ENCODE data around the gene LSAMP. TPM values are rescaled to one million over a fixed set of nuclear protein-coding genes. Genes with fewer than 3 reads are reported as not detected.

Gene LSAMP
- total RNA-seq, 1 experiment from 2014 or later, result 0.15 TPM

GRCh38 chr3:116097226-116097625, 348.1 kb downstream of the LSAMP start:
- TF ChIP-seq CTCF (conservative IDR thresholded peaks at IDR 0.05; ENCODE audit: low read depth, low read length) (no peak), EZH2 (IDR thresholded peaks at IDR 0.05; ENCODE audit: low read length, unreplicated experiment) (no peak)
- Histone ChIP-seq H2AFZ (ENCODE audit: low read length) (no peak overlapping the region), H3K9ac (ENCODE audit: low read length) (no peak overlapping the region), H3K36me3 (ENCODE audit: low read depth, low read length) (no peaks in the 10 kb centered on the region), H3K4me2 (ENCODE audit: low read length) (no peak overlapping the region), H3K4me1 (ENCODE audit: insufficient read depth, low read length) (no peaks in the 10 kb centered on the region), H3K27me3 (ENCODE audit: low read length) (no peaks in the 10 kb centered on the region), H4K20me1 (ENCODE audit: low read length) (no peaks in the 10 kb centered on the region), H3F3A (ENCODE audit: low read length, unreplicated experiment) (no peaks in the 10 kb centered on the region), H3K9me3 (ENCODE audit: low read length) (no peaks in the 10 kb centered on the region), H3K79me2 (ENCODE audit: low read length) (no peaks in the 10 kb centered on the region), H3K4me3 (ENCODE audit: low read length) (no peak overlapping the region), H3K27ac (ENCODE audit: low read length) (no peak overlapping the region), H3K9me2 (replicated peaks; ENCODE audit: low read length) (no peaks in the 10 kb centered on the region)
- CTCF ChIA-PET, result no interaction called here
- DNase-seq (no peak), ATAC-seq (no peak)
- no TSS peak for BruUV-seq (replicated peaks)
- intact Hi-C loops (cut with micrococcal nuclease), result no loop called here
- POLR2A ChIA-PET (ENCODE audit: unreplicated experiment), result no interaction called here

- Histone ChIP-seq H3K79me2 (ENCODE audit: low read length) (no peaks in the 10 kb centered on the region), H3K27ac (ENCODE audit: low read length) (no peak overlapping the region), H3K4me2 (ENCODE audit: low read length) (no peak overlapping the region), H3K36me3 (ENCODE audit: low read depth, low read length) (no peaks in the 10 kb centered on the region), H3K9me2 (replicated peaks; ENCODE audit: low read length) (no peaks in the 10 kb centered on the region), H3K9me3 (ENCODE audit: low read length) (no peaks in the 10 kb centered on the region), H3K4me1 (ENCODE audit: insufficient read depth, low read length) (no peaks in the 10 kb centered on the region), H3K27me3 (ENCODE audit: low read length) (no peaks in the 10 kb centered on the region), H3F3A (ENCODE audit: low read length, unreplicated experiment) (no peaks in the 10 kb centered on the region), H3K9ac (ENCODE audit: low read length) (no peak overlapping the region), H3K4me3 (ENCODE audit: low read length) (no peak overlapping the region), H4K20me1 (ENCODE audit: low read length) (no peaks in the 10 kb centered on the region), H2AFZ (ENCODE audit: low read length) (no peak overlapping the region)
- no peak for ATAC-seq
- ChIA-PET POLR2A (ENCODE audit: unreplicated experiment) (no interaction called here), CTCF (no interaction called here)
- intact Hi-C loops (cut with micrococcal nuclease), result no loop called here
- BruUV-seq (replicated peaks), result no TSS peak
- no peak for TF ChIP-seq CTCF (conservative IDR thresholded peaks at IDR 0.05; ENCODE audit: low read depth, low read length)
- TF ChIP-seq EZH2 (IDR thresholded peaks at IDR 0.05; ENCODE audit: low read length, unreplicated experiment), result no peak
- TF ChIP-seq EZH2phosphoT487 (IDR thresholded peaks at IDR 0.05; ENCODE audit: borderline replicate concordance, low read length), result no peak
- DNase-seq, result no peak
These were observed 348.7 kb downstream of the LSAMP start for GRCh38 chr3:116096631-116097030.

GRCh38 chr3:116093374-116093773, 351.9 kb downstream of the LSAMP start:
- Histone ChIP-seq H3K9me2 (replicated peaks; ENCODE audit: low read length) (no peaks in the 10 kb centered on the region), H3K9me3 (ENCODE audit: low read length) (no peaks in the 10 kb centered on the region), H4K20me1 (ENCODE audit: low read length) (no peaks in the 10 kb centered on the region), H3K9ac (ENCODE audit: low read length) (no peak overlapping the region), H2AFZ (ENCODE audit: low read length) (no peak overlapping the region), H3K36me3 (ENCODE audit: low read depth, low read length) (no peaks in the 10 kb centered on the region), H3K27ac (ENCODE audit: low read length) (no peak overlapping the region), H3K4me2 (ENCODE audit: low read length) (no peak overlapping the region), H3K79me2 (ENCODE audit: low read length) (no peaks in the 10 kb centered on the region), H3K4me3 (ENCODE audit: low read length) (no peak overlapping the region), H3K27me3 (ENCODE audit: low read length) (no peaks in the 10 kb centered on the region), H3K4me1 (ENCODE audit: insufficient read depth, low read length) (no peaks in the 10 kb centered on the region), H3F3A (ENCODE audit: low read length, unreplicated experiment) (no peaks in the 10 kb centered on the region)
- BruUV-seq (replicated peaks), result no TSS peak
- TF ChIP-seq EZH2 (IDR thresholded peaks at IDR 0.05; ENCODE audit: low read length, unreplicated experiment) (no peak), CTCF (conservative IDR thresholded peaks at IDR 0.05; ENCODE audit: low read depth, low read length) (no peak), EZH2phosphoT487 (IDR thresholded peaks at IDR 0.05; ENCODE audit: borderline replicate concordance, low read length) (no peak)
- intact Hi-C loops (cut with micrococcal nuclease), result no loop called here
- ChIA-PET POLR2A (ENCODE audit: unreplicated experiment) (no interaction called here), CTCF (no interaction called here)
- ATAC-seq, result no peak
- DNase-seq, result no peak

Measured in PC-3 (cell line).